GM23338 (cell line): ENCODE results near the gene ADGRF4. TPM values are rescaled to one million over a fixed set of nuclear protein-coding genes. Genes with fewer than 3 reads are reported as not detected.

ENCODE experiments used
- ATAC-seq: fragments of 200-7000 bp; cut with Tn5 transposase; 3 replicates; pipeline ENCODE4 v1.9.1; 2020
- DNase-seq: peaks from one replicate; pipeline ENCODE4 v3.0.0-alpha.2; 2015; ENCODE audit warnings: low spot score
- H2AFZ ChIP-seq: fragments of 200-600 bp; sonication (generic); 2 replicates; pipeline ENCODE4 v1.8.0; 2016; ENCODE audit warnings: antibody characterized with exemption, mild to moderate bottlenecking, moderate library complexity
- H3F3A ChIP-seq: fragments of 200-600 bp; sonication (generic); replicated peaks from 2 replicates; pipeline ENCODE4 v1.8.0; 2017; ENCODE audit warnings: antibody characterized with exemption, mixed run types, low read depth
- H3K27ac ChIP-seq: fragments of 200-600 bp; sonication (generic); 2 replicates; pipeline ENCODE4 v1.6.1; 2016; ENCODE audit warnings: low read depth
- H3K27me3 ChIP-seq: fragments of 200-600 bp; sonication (generic); 2 replicates; pipeline ENCODE4 v1.8.0; 2016; ENCODE audit warnings: mild to moderate bottlenecking, mixed run types, moderate library complexity; ENCODE audit not compliant: insufficient read depth
- H3K36me3 ChIP-seq: fragments of 200-600 bp; sonication (generic); 2 replicates; pipeline ENCODE4 v1.8.0; 2016; ENCODE audit warnings: mild to moderate bottlenecking; ENCODE audit not compliant: insufficient read depth
- H3K4me1 ChIP-seq: fragments of 200-600 bp; sonication (generic); 2 replicates; pipeline ENCODE4 v1.8.0; 2016; ENCODE audit warnings: mild to moderate bottlenecking, moderate library complexity; ENCODE audit not compliant: insufficient read depth
- H3K4me2 ChIP-seq: fragments of 200-600 bp; sonication (generic); 2 replicates; pipeline ENCODE4 v1.7.1; 2017; ENCODE audit warnings: mixed run types
- H3K4me3 ChIP-seq: fragments of 200-600 bp; sonication (generic); 2 replicates; pipeline ENCODE4 v1.6.1; 2016; ENCODE audit warnings: mixed run types
- H3K79me2 ChIP-seq: fragments of 200-600 bp; sonication (generic); replicated peaks from 2 replicates; pipeline ENCODE4 v1.8.0; 2017; ENCODE audit warnings: mild to moderate bottlenecking; ENCODE audit not compliant: insufficient read depth
- H3K9me2 ChIP-seq: fragments of 200-600 bp; sonication (generic); 2 replicates; pipeline ENCODE4 v1.8.0; 2017; ENCODE audit not compliant: insufficient read depth
- H4K20me1 ChIP-seq: fragments of 200-600 bp; sonication (generic); replicated peaks from 2 replicates; pipeline ENCODE4 v1.8.0; 2017; ENCODE audit warnings: mild to moderate bottlenecking; ENCODE audit not compliant: insufficient read depth
- H3K27ac Mint-ChIP-seq: 2 replicates; pipeline ENCODE4 v1.8.0; 2020; ENCODE audit warnings: inconsistent platforms, mild to moderate bottlenecking, moderate library complexity, mixed read lengths
- H3K27me3 Mint-ChIP-seq: 3 replicates; pipeline ENCODE4 v1.8.0; 2022; ENCODE audit warnings: low read depth, mild to moderate bottlenecking, moderate library complexity, mixed read lengths, inconsistent platforms; ENCODE audit not compliant: insufficient read depth, poor library complexity
- H3K36me3 Mint-ChIP-seq: 3 replicates; pipeline ENCODE4 v1.8.0; 2021; ENCODE audit warnings: low read depth, mild to moderate bottlenecking, inconsistent platforms, moderate library complexity, mixed read lengths
- H3K4me1 Mint-ChIP-seq: 3 replicates; pipeline ENCODE4 v1.8.0; 2020; ENCODE audit warnings: mild to moderate bottlenecking, inconsistent platforms, mixed read lengths
- H3K4me3 Mint-ChIP-seq: 3 replicates; pipeline ENCODE4 v1.8.0; 2021; ENCODE audit warnings: moderate library complexity, mild to moderate bottlenecking, inconsistent platforms, mixed read lengths
- H3K9me3 Mint-ChIP-seq: 3 replicates; pipeline ENCODE4 v1.8.0; 2020; ENCODE audit warnings: moderate library complexity, mild to moderate bottlenecking, inconsistent platforms, mixed read lengths
- CREB1 ChIP-seq: fragments of 250-450 bp; sonication (Bioruptor Pico); IDR thresholded peaks from 2 replicates; pipeline ENCODE4 v1.5.0; 2020; ENCODE audit warnings: low read depth, mild to moderate bottlenecking, moderate library complexity
- EZH2 ChIP-seq: fragments of 200-600 bp; sonication (generic); IDR thresholded peaks from one replicate; pipeline ENCODE4 v1.8.0; 2017; ENCODE audit warnings: antibody characterized with exemption, mild to moderate bottlenecking, low read depth; ENCODE audit not compliant: unreplicated experiment
- NANOG ChIP-seq: IDR thresholded peaks from 2 replicates; pipeline ENCODE4 v1.6.1; 2016; ENCODE audit warnings: antibody characterized with exemption, borderline replicate concordance
- POLR2AphosphoS5 ChIP-seq: IDR thresholded peaks from 2 replicates; pipeline ENCODE4 v1.6.1; 2016; ENCODE audit warnings: antibody characterized with exemption, low read depth
- ZNF114 ChIP-seq: fragments of 250-450 bp; sonication (Bioruptor Pico); IDR thresholded peaks from 2 replicates; pipeline ENCODE4 v1.5.0; 2020; ENCODE audit warnings: mild to moderate bottlenecking, moderate library complexity
- ZNF331 ChIP-seq: fragments of 250-450 bp; sonication (Bioruptor Pico); IDR thresholded peaks from 2 replicates; pipeline ENCODE4 v1.5.0; 2020; ENCODE audit warnings: low read depth, mild to moderate bottlenecking, moderate library complexity
- polyA plus RNA-seq: library from polyadenylated mRNA; unstranded; fragments of >200 nt; fragmentation: Nextera tagmentation; extraction: Ambion mirVana; gene quantifications from 2 replicates; pipeline ENCODE4 v1.2.1, GENCODE V29; 2016
- total RNA-seq: library from RNA; depleted of rRNA; stranded (reverse); fragments of >200 nt; shearing (Covaris generic); gene quantifications from 2 replicates; pipeline ENCODE4 v1.2.3, GENCODE V29; 2014
- TF ChIP-seq, protein P1 (sequence below): fragments of 250-450 bp; sonication (Bioruptor Pico); IDR thresholded peaks from 2 replicates; pipeline ENCODE4 v1.5.0; 2020; ENCODE audit warnings: mild to moderate bottlenecking, moderate library complexity
- TF ChIP-seq, protein P2 (sequence below): IDR thresholded peaks from 2 replicates; pipeline ENCODE4 v1.6.1; 2016; ENCODE audit warnings: antibody characterized with exemption
- TF ChIP-seq, protein P3 (sequence below), 2 experiments: fragments of 200-600 bp in 1 of 2; sonication (generic) in 1 of 2; conservative IDR thresholded peaks; 2 replicates each; pipeline versions ENCODE4 v1.5.1 to v1.6.1; 2016 to 2017; ENCODE audit warnings: antibody characterized with exemption in 2 of 2, low read depth in 2 of 2, mild to moderate bottlenecking in 2 of 2, moderate library complexity in 1 of 2

The ADGRF4 gene
- total and polyA plus RNA-seq, 2 experiments from 2014 or later: not detected

DNA sequence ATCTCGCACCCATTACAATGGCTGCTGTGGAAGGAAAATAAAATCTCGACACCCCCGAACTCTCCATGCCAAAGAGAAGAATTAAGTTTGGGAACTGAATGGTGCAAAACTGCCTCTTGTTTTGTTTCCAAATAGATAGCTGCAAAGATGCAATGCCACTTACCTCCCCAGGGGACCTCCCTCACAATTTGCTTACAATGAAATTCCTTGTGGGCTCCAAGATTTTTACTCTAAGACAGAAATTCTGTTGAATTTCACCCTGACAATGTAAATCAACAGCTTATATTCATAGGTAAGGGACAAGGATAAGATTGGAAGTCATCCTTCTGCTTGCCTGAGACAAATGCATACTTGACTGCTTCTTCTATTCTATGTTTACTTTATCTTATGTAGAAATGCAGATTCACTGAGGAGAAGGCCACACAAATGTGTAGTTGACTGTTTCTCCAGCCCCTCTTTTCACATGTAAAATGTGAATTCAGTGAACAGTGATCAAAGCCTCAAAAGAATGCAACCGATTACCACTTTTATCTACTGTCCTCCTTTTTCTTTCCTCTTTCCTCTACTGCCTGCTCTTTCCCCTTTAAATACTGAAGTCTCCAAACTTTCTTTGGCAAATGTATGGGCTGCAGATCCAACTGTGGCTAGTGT, 36.6 kb downstream of the ADGRF4 start:
- Mint-ChIP-seq H3K4me1 (peaks cover 41% of the 10 kb centered on the region), H3K9me3 (no peaks in the 10 kb centered on the region), H3K4me3 (peak overlapping the region; percentile 32; the same call in 2 of the 3 replicates), H3K36me3 (no peaks in the 10 kb centered on the region), H3K27ac (peak overlapping the region; percentile 57), H3K27me3 (no peaks in the 10 kb centered on the region)
- Histone ChIP-seq H2AFZ (no peak overlapping the region), H3K27me3 (no peaks in the 10 kb centered on the region), H3K9me2 (no peaks in the 10 kb centered on the region; the same call in 1 of the 2 replicates), H3K27ac (peak overlapping the region; percentile 83), H3K79me2 (no peaks in the 10 kb centered on the region), H3K4me1 (peaks cover 35% of the 10 kb centered on the region), H4K20me1 (no peaks in the 10 kb centered on the region), H3K4me2 (peak overlapping the region; percentile 57), H3K4me3 (no peak overlapping the region), H3F3A (no peaks in the 10 kb centered on the region), H3K36me3 (no peaks in the 10 kb centered on the region)
- ATAC-seq: peak; percentile 72
- TF ChIP-seq ZNF114 (CRISPR knock-in tag) (no peak), NANOG (peak; percentile 63)
- TF ChIP-seq, protein P1, sequence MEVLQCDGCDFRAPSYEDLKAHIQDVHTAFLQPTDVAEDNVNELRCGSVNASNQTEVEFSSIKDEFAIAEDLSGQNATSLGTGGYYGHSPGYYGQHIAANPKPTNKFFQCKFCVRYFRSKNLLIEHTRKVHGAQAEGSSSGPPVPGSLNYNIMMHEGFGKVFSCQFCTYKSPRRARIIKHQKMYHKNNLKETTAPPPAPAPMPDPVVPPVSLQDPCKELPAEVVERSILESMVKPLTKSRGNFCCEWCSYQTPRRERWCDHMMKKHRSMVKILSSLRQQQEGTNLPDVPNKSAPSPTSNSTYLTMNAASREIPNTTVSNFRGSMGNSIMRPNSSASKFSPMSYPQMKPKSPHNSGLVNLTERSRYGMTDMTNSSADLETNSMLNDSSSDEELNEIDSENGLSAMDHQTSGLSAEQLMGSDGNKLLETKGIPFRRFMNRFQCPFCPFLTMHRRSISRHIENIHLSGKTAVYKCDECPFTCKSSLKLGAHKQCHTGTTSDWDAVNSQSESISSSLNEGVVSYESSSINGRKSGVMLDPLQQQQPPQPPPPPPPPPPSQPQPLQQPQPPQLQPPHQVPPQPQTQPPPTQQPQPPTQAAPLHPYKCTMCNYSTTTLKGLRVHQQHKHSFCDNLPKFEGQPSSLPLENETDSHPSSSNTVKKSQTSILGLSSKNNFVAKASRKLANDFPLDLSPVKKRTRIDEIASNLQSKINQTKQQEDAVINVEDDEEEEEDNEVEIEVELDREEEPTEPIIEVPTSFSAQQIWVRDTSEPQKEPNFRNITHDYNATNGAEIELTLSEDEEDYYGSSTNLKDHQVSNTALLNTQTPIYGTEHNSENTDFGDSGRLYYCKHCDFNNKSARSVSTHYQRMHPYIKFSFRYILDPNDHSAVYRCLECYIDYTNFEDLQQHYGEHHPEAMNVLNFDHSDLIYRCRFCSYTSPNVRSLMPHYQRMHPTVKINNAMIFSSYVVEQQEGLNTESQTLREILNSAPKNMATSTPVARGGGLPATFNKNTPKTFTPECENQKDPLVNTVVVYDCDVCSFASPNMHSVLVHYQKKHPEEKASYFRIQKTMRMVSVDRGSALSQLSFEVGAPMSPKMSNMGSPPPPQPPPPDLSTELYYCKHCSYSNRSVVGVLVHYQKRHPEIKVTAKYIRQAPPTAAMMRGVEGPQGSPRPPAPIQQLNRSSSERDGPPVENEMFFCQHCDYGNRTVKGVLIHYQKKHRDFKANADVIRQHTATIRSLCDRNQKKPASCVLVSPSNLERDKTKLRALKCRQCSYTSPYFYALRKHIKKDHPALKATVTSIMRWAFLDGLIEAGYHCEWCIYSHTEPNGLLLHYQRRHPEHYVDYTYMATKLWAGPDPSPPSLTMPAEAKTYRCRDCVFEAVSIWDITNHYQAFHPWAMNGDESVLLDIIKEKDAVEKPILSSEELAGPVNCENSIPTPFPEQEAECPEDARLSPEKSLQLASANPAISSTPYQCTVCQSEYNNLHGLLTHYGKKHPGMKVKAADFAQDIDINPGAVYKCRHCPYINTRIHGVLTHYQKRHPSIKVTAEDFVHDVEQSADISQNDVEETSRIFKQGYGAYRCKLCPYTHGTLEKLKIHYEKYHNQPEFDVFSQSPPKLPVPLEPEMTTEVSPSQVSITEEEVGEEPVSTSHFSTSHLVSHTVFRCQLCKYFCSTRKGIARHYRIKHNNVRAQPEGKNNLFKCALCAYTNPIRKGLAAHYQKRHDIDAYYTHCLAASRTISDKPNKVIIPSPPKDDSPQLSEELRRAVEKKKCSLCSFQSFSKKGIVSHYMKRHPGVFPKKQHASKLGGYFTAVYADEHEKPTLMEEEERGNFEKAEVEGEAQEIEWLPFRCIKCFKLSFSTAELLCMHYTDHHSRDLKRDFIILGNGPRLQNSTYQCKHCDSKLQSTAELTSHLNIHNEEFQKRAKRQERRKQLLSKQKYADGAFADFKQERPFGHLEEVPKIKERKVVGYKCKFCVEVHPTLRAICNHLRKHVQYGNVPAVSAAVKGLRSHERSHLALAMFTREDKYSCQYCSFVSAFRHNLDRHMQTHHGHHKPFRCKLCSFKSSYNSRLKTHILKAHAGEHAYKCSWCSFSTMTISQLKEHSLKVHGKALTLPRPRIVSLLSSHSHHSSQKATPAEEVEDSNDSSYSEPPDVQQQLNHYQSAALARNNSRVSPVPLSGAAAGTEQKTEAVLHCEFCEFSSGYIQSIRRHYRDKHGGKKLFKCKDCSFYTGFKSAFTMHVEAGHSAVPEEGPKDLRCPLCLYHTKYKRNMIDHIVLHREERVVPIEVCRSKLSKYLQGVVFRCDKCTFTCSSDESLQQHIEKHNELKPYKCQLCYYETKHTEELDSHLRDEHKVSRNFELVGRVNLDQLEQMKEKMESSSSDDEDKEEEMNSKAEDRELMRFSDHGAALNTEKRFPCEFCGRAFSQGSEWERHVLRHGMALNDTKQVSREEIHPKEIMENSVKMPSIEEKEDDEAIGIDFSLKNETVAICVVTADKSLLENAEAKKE: peak; percentile 80; the same call in 1 of the 2 replicates
- peak; percentile 63 for DNase-seq

DNA sequence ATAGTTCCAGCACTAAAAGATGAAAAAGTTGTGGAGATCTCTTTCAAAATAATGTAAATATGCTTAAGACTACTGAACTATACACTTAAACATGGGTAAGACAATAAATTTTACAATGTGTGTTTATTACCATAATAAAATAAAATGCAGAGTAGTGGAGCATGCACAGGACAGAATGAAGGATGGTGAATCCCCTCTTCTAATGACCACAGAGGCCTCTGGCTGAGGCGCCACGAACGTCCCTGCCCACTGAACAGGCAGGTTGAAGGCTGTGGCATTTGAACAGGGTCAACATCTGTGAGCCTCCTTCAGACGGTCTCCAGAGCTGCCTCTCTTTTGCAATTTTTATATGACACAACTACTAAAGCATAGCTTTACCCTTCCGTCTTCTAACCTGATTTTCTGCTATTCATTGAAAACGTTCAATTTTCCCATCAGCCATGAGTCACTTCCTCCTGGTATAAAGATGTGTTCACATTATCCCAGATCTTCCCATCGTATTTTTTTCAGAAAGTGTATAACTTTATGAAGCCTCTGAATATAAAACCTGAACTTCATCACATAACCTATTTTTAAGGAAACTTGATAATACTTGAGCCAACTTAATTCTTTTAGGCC, 37.8 kb downstream of the ADGRF4 start:
- no peaks in the 10 kb centered on the region for H3K79me2 ChIP-seq
- H3K4me2 ChIP-seq: peak overlapping the region; percentile 57
- no peaks in the 10 kb centered on the region for H3K36me3 Mint-ChIP-seq
- ATAC-seq (no peak), DNase-seq (no peak)
- H3K4me3 ChIP-seq: no peak overlapping the region
- H3K4me1 Mint-ChIP-seq: peaks cover 41% of the 10 kb centered on the region
- no peaks in the 10 kb centered on the region for H3K9me3 Mint-ChIP-seq
- peak overlapping the region; percentile 11; the same call in 1 of the 2 replicates for H2AFZ ChIP-seq
- no peaks in the 10 kb centered on the region for H3K27me3 ChIP-seq
- no peaks in the 10 kb centered on the region for H3K27me3 Mint-ChIP-seq
- no peak overlapping the region for H3K27ac Mint-ChIP-seq
- H3K27ac ChIP-seq: peak overlapping the region; percentile 83; the same call in 1 of the 2 replicates
- H4K20me1 ChIP-seq: no peaks in the 10 kb centered on the region
- H3K9me2 ChIP-seq: no peaks in the 10 kb centered on the region; the same call in 1 of the 2 replicates
- H3K4me1 ChIP-seq: peaks cover 42% of the 10 kb centered on the region
- H3F3A ChIP-seq: no peaks in the 10 kb centered on the region
- H3K4me3 Mint-ChIP-seq: no peak overlapping the region
- H3K36me3 ChIP-seq: no peaks in the 10 kb centered on the region
- TF ChIP-seq ZNF331 (CRISPR knock-in tag): no peak
- TF ChIP-seq EZH2: no peak
- TF ChIP-seq, protein P2, sequence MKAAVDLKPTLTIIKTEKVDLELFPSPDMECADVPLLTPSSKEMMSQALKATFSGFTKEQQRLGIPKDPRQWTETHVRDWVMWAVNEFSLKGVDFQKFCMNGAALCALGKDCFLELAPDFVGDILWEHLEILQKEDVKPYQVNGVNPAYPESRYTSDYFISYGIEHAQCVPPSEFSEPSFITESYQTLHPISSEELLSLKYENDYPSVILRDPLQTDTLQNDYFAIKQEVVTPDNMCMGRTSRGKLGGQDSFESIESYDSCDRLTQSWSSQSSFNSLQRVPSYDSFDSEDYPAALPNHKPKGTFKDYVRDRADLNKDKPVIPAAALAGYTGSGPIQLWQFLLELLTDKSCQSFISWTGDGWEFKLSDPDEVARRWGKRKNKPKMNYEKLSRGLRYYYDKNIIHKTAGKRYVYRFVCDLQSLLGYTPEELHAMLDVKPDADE: no peak
- no peak for TF ChIP-seq CREB1 (CRISPR knock-in tag)
- TF ChIP-seq, protein P3, sequence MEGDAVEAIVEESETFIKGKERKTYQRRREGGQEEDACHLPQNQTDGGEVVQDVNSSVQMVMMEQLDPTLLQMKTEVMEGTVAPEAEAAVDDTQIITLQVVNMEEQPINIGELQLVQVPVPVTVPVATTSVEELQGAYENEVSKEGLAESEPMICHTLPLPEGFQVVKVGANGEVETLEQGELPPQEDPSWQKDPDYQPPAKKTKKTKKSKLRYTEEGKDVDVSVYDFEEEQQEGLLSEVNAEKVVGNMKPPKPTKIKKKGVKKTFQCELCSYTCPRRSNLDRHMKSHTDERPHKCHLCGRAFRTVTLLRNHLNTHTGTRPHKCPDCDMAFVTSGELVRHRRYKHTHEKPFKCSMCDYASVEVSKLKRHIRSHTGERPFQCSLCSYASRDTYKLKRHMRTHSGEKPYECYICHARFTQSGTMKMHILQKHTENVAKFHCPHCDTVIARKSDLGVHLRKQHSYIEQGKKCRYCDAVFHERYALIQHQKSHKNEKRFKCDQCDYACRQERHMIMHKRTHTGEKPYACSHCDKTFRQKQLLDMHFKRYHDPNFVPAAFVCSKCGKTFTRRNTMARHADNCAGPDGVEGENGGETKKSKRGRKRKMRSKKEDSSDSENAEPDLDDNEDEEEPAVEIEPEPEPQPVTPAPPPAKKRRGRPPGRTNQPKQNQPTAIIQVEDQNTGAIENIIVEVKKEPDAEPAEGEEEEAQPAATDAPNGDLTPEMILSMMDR (conservative IDR thresholded peaks at IDR 0.05; ENCODE audit: low read depth in 2 of 2): no peak
- TF ChIP-seq POLR2AphosphoS5: no peak
